Stomach (tissue), 9 donors: ENCODE data around the gene CTIF. TPM values are rescaled to one million over a fixed set of nuclear protein-coding genes. Genes with fewer than 3 reads are reported as not detected.

Experiments used
- DNase-seq, 2 donors: peaks; one replicate each; pipeline versions ENCODE4 v3.0.0 to v3.0.0-alpha.2; 2013 to 2019
- H3K27ac ChIP-seq, 5 donors: fragments of 200-600 bp in 4 of 5; sonication (generic) in 4 of 5; one replicate each; pipeline ENCODE4 v1.5.1; 2013 to 2019; ENCODE audit warnings: mild to moderate bottlenecking in 1 of 5, moderate library complexity in 1 of 5
- H3K27me3 ChIP-seq, 3 donors: fragments of 200-600 bp; sonication (generic); one replicate each; pipeline ENCODE4 v1.5.1; 2017 to 2019; ENCODE audit warnings: mixed run types in 1 of 3
- H3K36me3 ChIP-seq, 4 donors: fragments of 200-600 bp; sonication (generic); 1 replicate in 3 of 4; 2 replicates in 1 of 4; pipeline ENCODE4 v1.5.1; 2016 to 2019
- H3K4me1 ChIP-seq, 4 donors: fragments of 200-600 bp; sonication (generic); one replicate each; pipeline ENCODE4 v1.5.1; 2016 to 2019
- H3K4me3 ChIP-seq, 4 donors: fragments of 200-600 bp; sonication (generic) in 3 of 4; one replicate each; pipeline ENCODE4 v1.5.1; 2016 to 2019; ENCODE audit warnings: mild to moderate bottlenecking in 1 of 4
- H3K9me3 ChIP-seq, 4 donors: fragments of 200-600 bp; sonication (generic); one replicate each; pipeline ENCODE4 v1.5.1; 2016 to 2019
- EP300 ChIP-seq: sonication (generic); formaldehyde crosslinking; IDR thresholded peaks from one replicate; pipeline ENCODE4 v1.6.1; 2017; ENCODE audit warnings: antibody characterized with exemption
- POLR2A ChIP-seq, 4 donors: fragments of 450-650 bp; IDR thresholded peaks; one replicate each; pipeline ENCODE4 v1.6.1; 2016; ENCODE audit warnings: antibody characterized with exemption in 4 of 4, control low read depth in 2 of 4, mild to moderate bottlenecking in 1 of 4, moderate library complexity in 1 of 4
- POLR2AphosphoS5 ChIP-seq, 3 donors: sonication (generic); formaldehyde crosslinking; IDR thresholded peaks; one replicate each; pipeline ENCODE4 v1.6.1; 2016; ENCODE audit warnings: antibody characterized with exemption in 3 of 3
- WGBS, 5 donors: extraction: QIAGEN DNeasy Blood & Tissue Kit in 3 of 5; methylation state at CpG; one replicate each; pipeline versions ENCODE4 v1.1.5 to v1.1.7; 2013 to 2018; 5-methylcytosine and 5-hydroxymethylcytosine counted together
- intact Hi-C: fragments of 100-400 bp; cut with DNase I; formaldehyde crosslinking; loops from one replicate; pipeline ENCODE4 v1.15.1; 2023; ENCODE audit warnings: low total_unique reads
- polyA plus RNA-seq, 3 donors: library from polyadenylated mRNA; stranded (reverse); fragments of 200-250 nt; gene quantifications; one replicate each; pipeline ENCODE4 v1.2.3, GENCODE V29; 2013
- total RNA-seq, 5 donors: library from RNA; depleted of rRNA; stranded (reverse); fragments of >200 nt; gene quantifications; one replicate each; pipeline versions ENCODE4 v1.1.0 to v1.2.3, GENCODE V29; 2014 to 2016
- TF ChIP-seq, protein P1 (sequence below), 7 experiments: fragments of 450-650 bp in 4 of 7; fragments of 200-600 bp in 3 of 7; sonication (generic) in 3 of 7; IDR thresholded peaks; one replicate each; pipeline ENCODE4 v1.5.1; 2016 to 2019; ENCODE audit warnings: antibody characterized with exemption in 7 of 7, control low read depth in 2 of 7, mild to moderate bottlenecking in 1 of 7
- donor health status: healthy with polysubstance abuse.
- donor health status: Bipolar disorder and iron deficiency.
- donor health status: healthy.

The CTIF gene
- total and polyA plus RNA-seq, 8 donors, result 16.3 to 105 (median 30.3) TPM

DNA sequence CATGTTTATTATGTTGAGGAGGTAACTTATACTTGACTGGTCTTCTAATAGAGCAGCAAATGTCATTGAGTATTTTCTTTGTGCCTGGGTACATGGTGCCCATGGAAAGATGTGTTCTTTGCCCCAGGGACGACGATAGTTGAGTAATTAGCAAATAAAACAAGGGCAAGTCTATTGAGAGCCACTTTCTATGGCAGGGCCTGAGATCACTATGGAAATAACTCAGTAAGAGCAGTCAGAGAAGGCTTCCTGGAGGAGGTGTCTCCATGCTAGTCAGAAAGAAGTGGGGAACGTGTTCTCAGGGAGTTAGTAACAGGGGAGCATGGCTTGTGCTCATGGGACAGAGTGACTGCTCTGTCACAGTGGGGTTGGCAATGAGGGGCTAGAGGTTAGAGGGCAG is 28.6 kb downstream of the CTIF start:
- DNase-seq, result no peak
- 76 to 88% (median 83%) methylated on average over 3 of the region's 3 CpGs for WGBS, 5 donors
- H3K36me3 ChIP-seq, result no peaks in the 10 kb centered on the region
- peaks cover 0 to 18% (median 3%) of the 10 kb centered on the region in 4 donors for H3K4me1 ChIP-seq
- H3K4me3 ChIP-seq, result no peak overlapping the region
- H3K9me3 ChIP-seq, result no peaks in the 10 kb centered on the region
- no peak overlapping the region for H3K27ac ChIP-seq
- TF ChIP-seq POLR2A (IDR thresholded peaks at IDR 0.05) (no peak), POLR2AphosphoS5 (IDR thresholded peaks at IDR 0.05) (no peak), EP300 (no peak)
- TF ChIP-seq, protein P1, sequence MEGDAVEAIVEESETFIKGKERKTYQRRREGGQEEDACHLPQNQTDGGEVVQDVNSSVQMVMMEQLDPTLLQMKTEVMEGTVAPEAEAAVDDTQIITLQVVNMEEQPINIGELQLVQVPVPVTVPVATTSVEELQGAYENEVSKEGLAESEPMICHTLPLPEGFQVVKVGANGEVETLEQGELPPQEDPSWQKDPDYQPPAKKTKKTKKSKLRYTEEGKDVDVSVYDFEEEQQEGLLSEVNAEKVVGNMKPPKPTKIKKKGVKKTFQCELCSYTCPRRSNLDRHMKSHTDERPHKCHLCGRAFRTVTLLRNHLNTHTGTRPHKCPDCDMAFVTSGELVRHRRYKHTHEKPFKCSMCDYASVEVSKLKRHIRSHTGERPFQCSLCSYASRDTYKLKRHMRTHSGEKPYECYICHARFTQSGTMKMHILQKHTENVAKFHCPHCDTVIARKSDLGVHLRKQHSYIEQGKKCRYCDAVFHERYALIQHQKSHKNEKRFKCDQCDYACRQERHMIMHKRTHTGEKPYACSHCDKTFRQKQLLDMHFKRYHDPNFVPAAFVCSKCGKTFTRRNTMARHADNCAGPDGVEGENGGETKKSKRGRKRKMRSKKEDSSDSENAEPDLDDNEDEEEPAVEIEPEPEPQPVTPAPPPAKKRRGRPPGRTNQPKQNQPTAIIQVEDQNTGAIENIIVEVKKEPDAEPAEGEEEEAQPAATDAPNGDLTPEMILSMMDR (IDR thresholded peaks at IDR 0.05), result no peak
- no peaks in the 10 kb centered on the region for H3K27me3 ChIP-seq
- intact Hi-C loops, result no loop called here

DNA sequence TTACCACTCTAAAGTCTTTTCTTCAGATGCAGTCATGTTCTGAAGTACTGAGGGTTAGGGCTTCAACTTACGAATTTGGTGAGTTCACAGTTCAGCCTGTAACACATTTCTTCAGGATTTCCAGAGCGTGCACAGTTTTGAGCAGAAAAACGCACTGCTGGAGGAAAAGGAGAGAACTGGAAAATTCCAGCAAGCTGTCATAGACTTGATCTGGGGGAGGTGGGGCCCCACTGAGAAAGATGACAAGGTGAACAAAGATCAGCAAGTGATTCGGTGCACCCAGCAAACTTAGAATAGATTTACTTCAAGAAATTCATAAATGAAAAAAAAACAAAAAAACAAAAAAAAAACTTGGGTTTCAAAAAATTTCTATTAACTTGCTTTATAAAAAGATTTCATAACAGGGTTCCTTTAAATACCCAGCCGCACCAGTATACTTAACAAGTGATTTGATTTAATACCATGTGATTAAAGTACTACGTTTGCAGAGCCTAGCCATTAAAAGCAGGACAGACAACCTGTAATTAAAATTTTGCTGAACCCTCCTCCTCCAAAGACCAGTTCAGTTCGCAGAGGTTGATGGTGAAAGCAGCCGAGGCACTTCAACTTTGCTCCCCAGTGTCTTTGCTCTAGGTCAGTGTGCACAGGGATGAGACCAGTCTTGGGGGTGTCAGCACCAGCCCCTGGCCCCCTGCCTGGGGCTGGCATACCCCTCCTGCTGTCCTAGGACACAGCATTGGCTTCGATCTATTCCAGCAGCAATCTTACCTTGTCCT is 30.5 kb downstream of the CTIF start:
- TF ChIP-seq POLR2A (IDR thresholded peaks at IDR 0.05) (no peak), EP300 (no peak), POLR2AphosphoS5 (IDR thresholded peaks at IDR 0.05) (no peak)
- TF ChIP-seq, protein P1 (IDR thresholded peaks at IDR 0.05), result no peak
- H3K27ac ChIP-seq, result no peak overlapping the region
- intact Hi-C loops, result no loop called here

DNA sequence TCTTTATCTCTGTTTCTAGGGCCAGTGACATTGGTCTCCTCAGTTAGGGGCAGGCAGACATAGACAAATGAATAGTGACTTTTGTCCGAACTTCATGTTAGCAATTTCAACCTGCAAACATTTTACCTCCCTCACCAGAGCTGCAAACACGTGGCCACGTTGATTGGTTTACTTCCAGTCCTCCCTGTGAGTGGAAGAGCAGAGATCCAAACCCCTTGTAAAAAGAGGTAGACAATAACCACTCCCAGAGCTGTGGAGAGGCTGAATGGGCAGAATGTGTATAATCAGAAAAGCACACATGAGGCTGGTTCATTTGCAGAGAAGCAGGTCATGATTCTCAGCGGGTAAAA is 31.1 kb downstream of the CTIF start:
- H3K27ac ChIP-seq, result no peak overlapping the region
- DNase-seq, result no peak
- no peaks in the 10 kb centered on the region for H3K9me3 ChIP-seq
- TF ChIP-seq POLR2A (IDR thresholded peaks at IDR 0.05) (no peak), POLR2AphosphoS5 (IDR thresholded peaks at IDR 0.05) (no peak), EP300 (no peak)
- TF ChIP-seq, protein P1 (IDR thresholded peaks at IDR 0.05), result no peak
- H3K4me1 ChIP-seq, result peaks cover 0 to 13% (median 0%) of the 10 kb centered on the region in 4 donors
- no peak overlapping the region for H3K4me3 ChIP-seq
- 68 to 85% (median 77%) methylated on average over 4 of the region's 4 CpGs for WGBS, 5 donors
- H3K36me3 ChIP-seq, result no peaks in the 10 kb centered on the region
- no peaks in the 10 kb centered on the region for H3K27me3 ChIP-seq
- intact Hi-C loops, result no loop called here

More for the DNA sequence above, 30.5 kb downstream of the CTIF start:
- no peaks in the 10 kb centered on the region for H3K36me3 ChIP-seq
- peaks cover 0 to 13% (median 0%) of the 10 kb centered on the region in 4 donors for H3K4me1 ChIP-seq
- H3K4me3 ChIP-seq, result no peak overlapping the region
- no peaks in the 10 kb centered on the region for H3K9me3 ChIP-seq
- H3K27me3 ChIP-seq, result no peaks in the 10 kb centered on the region
- 80 to 90% (median 86%) methylated on average over 9 of the region's 9 CpGs for WGBS, 5 donors
- DNase-seq, result no peak

DNA sequence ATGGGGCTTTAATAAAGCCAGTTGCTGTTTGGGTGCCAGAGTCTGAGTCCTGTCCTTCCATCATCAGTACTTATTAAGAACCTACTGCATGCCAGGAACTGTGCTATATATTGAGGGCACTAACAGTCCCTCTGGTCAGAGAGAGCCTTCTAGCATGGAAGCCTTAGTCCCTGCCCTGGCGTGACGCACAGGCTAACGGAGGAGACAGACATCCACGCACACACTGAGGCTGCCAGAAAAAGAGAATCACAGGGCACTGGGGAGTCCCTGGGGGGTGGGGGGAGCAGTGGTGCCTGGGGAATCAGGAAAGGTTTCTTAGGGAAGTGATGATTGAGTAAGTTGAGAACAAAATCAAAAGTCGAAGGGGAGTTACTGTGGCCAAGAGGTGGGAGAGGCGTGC is 31.5 kb downstream of the CTIF start:
- H3K9me3 ChIP-seq, result no peaks in the 10 kb centered on the region
- peaks cover 0 to 16% (median 2%) of the 10 kb centered on the region in 4 donors for H3K4me1 ChIP-seq
- TF ChIP-seq POLR2AphosphoS5 (IDR thresholded peaks at IDR 0.05) (no peak), EP300 (no peak), POLR2A (IDR thresholded peaks at IDR 0.05) (no peak)
- TF ChIP-seq, protein P1 (IDR thresholded peaks at IDR 0.05), result no peak
- H3K27ac ChIP-seq, result no peak overlapping the region
- H3K4me3 ChIP-seq, result no peak overlapping the region
- WGBS, 5 donors, result 83 to 94% (median 88%) methylated on average over 6 of the region's 6 CpGs
- H3K36me3 ChIP-seq, result no peaks in the 10 kb centered on the region
- intact Hi-C loops, result no loop called here
- H3K27me3 ChIP-seq, result no peaks in the 10 kb centered on the region
- no peak for DNase-seq
